NCI-H446 treated with DMSO at 0.1 percent for 48 hours (cell line): Measurements from ENCODE around the gene FGF22.
"Not testable (repeated sequence)": the region's sequence is repeated elsewhere in the genome, so short reads cannot be mapped to it uniquely, and the experiment has no call there.

ENCODE experiments used
- DNase-seq: peaks from one replicate; lab custom pipeline; 2025; lab: John Stamatoyannopoulos, UW

Gene FGF22

DNA sequence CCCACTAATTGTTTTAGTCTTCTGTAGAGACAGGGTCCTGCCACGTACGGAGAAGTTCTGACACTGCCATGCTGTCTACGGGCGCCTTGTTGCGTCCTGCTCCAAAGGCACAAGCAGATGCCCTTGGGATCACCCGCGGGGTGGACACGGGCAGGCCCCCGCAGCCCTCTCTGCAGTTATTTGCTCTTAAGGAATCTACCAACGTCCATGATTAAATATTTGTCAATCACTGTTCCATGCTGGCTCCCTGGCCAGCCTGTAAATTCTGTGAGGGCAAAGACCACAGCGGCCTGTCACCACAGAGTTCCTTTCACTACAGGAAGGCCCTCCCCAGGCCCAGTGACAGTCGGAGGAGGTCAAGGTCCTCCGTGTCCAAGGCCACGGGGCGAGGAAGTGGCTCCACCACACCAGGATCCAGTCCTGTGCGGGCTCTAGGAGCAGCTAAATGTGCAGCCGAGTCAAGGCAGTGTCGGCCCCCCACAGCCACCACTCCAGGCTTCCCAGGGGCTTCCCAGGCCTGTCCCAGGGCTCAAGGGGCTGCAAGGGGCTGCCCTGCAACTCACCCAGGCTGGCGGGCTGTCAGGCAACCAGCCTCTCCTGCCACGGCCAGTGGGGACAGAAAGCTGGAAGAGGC lies 21.2 kb downstream of the FGF22 start:
- DNase-seq, result no peak

DNA sequence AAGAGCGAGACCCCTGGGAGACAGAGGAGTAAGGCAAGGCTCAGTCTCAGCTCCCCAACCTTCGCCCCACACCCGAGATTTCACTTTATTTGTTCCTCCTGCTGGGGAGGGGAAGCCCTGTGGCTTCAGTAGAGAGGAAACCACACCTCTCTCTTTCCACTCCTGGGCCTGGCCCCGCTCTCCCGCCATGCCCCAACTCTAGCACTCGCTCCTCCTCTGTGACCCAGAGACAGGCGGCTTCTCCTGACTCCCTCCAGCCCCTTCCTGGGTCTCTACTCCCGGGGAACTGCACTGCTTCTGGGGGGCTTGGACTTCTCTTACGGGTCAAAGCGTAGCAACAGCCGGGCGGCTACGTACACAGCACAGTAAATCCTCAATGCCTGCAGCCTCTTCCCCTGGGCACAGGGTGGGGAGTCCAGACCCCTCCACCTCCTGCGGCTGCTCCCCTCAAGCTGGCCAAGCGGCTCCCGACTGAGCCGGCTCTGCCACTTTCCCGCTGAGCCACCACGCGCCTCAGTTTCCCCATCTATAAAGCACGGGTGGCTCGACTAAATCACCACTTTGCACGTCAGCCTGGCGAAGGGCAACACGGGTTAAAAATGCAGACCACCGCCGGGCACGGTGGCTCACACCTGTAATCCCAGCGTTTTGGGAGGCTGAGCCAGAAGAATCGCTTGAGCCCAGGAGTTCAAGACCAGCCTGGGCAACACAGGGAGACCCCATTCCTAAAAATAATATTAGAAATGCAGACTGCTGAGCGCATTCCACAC lies 21.9 kb downstream of the FGF22 start:
- DNase-seq, result no peak

DNA sequence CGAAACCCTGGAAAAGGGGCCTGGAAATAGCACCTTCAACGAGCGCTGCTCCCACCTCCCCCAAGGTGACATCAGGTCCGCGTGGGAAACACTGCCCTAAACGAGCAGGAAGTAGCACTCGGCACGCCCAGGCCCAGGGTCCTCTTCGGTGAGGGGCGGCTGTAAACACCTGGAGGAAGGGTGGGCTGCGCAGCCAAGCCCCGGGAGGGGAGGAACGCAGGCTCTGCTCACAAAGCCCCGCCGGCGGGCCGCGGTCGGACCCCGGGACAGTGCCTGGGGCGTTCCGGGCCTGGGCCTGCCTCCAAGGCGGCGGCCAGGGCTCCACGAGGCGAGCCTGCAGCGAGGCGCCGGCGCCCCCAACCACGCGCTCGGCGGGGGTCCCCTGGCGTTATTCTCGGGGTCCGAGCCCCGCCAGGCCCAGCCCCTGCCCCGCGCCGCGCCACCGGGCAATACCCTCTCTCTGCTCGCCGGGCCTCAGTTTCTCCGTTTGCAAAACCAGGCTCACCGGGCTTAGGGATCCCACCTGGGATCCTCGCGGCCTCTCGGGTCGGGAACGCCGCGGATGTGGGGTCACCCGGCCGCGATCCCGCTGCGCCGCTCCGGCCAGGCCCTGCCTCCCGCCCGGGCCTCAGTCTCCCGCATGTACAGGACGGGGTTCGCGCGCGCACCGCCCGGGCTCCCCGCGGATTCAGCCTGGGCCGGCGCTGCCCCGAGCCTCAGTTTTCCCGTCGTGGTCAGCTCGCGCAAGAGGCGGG lies 22.7 kb downstream of the FGF22 start:
- DNase-seq, result no peak

DNA sequence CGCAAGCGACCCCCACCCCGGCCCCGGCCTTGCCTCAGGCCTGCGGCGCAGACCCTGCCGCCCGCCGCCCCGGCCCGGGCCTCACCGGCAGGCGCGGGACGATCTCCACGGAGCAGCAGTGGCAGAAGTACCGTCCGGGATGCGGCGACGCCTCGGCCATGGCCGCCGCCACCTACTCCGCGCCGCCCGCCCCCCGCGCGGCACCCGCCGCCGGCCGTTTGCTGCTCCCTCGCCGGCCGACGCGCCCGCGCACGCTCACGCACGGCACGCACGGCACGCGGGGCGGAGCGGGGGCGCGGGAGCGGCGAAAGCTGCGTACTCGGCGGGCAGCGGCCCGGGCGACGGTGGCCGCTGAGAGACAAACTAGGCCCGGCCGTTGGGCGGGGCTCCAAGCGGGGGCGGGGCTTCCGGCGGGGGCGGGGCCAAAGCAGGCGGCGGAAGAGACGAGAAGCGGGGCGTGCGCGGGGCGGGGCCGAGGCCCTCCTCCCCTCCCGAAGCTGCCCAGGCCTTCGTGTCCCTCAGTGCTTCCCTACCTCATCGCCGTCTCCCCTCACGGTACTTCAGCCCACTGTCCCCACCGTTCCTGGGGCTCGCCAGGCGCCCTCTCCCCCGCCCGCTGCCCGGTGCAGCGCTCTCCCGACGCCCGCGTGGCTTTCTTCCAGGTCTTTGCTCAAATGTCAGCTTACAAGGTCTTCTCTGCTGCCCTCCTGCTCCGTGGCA lies 23.4 kb downstream of the FGF22 start, which contains the start of gene RNF126:
RNF126 (minus strand) TSS at position 253 of the 720 bp plus-strand sequence; CDS start at position 160, 93 bp downstream.
- DNase-seq, result peak; percentile 81

DNA sequence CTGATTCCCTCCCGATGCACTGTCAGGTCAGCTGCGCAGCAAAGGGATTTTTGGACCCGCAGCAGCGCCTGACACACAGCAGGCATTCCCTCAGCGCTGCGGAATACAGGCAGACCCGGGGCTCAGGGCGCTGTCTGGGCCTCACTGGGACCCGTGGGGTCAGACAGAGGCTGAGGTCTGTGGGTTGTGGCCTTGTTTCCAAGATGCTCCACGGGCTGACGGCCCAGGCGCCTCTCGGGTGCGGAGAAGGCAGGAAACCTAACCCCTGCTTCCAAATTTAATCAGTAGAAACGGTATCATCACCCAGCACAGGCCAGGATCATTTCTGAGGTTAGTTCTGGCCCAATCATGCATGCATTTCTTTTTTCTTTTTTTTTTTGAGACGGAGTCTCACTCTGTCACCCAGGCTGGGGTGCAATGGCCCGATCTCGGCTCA lies 24.0 kb downstream of the FGF22 start:
- DNase-seq, result no peak

DNA sequence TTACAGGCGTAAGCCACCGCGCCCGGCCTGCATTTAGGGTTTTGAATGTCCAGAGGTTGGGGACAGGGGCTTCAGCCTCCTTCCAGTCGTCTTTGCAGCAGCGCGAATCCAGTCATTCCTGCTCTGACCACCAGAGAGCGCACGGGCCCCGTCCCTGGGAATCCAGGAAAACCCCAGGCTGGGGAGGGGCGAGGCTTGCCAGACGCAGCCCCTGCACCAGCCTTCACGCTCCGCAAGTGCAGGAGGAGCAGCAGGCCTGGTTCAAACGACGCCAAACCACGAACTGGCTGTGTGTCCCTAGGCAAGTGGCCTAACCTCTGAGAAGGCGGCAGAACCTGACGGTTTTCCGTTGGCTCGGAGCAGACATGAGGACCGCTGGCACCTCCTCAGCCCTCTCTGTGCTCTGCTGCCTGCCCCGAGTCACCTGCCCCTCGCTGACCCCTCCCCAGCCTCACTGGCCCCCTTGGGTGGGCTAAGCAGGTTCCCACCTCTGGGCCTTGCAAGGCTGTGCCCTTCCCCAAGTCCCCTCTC lies 25.3 kb downstream of the FGF22 start:
- peak; percentile 67 for DNase-seq

DNA sequence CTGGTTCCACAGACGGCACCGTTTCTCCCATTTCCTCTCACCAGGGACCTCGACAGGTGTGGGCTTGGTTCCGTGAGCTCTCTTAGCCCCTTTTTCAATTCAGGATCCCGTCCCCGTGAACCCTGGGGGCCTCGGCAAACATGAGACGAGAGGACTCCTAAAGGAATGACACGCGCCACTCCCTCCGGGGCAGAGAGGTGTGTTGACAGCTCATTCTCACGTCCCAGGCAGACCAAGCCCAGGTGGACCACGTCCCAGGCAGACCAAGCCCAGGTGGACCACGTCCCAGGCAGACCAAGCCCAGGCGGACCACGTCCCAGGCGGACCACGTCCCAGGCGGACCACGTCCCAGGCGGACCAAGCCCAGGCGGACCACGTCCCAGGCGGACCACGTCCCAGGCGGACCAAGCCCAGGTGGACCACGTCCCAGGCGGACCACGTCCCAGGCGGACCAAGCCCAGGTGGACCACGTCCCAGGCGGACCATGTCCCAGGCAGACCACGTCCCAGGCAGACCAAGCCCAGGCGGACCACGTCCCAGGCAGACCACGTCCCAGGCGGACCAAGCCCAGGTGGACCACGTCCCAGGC lies 27.4 kb downstream of the FGF22 start:
- DNase-seq, result not testable (repeated sequence)

DNA sequence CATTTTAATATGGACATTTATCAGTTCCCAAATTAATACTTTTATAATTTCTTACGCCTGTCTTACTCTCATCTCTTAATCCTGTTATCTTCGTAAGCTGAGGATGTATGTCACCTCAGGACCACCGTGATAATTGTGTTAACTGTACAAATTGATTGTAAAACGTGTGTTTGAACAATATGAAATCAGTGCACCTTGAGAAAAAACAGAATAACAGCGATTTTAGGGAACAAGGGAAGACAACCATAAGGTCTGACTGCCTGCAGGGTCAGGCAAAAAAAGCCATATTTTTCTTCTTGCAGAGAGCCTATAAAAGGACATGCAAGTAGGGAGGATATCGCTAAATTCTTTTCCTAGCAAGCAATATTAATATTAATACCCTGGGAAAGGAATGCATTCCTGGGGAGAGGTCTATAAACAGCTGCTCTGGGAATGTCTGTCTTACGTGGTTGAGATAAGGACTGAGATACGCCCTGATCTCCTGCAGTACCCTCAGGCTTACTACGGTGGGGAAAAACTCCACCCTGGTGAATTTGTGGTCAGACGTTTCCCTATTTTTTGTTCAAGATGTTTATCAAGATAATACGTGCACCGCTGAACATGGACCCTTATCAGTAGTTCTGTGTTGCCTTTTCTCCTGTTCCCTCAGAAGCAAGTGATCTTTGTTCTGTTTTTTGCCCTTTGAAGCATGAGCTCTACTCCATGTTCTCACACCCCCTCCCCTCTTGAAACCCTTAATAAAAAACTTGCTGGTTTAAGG lies 29.2 kb downstream of the FGF22 start:
- not testable (repeated sequence) for DNase-seq

DNA sequence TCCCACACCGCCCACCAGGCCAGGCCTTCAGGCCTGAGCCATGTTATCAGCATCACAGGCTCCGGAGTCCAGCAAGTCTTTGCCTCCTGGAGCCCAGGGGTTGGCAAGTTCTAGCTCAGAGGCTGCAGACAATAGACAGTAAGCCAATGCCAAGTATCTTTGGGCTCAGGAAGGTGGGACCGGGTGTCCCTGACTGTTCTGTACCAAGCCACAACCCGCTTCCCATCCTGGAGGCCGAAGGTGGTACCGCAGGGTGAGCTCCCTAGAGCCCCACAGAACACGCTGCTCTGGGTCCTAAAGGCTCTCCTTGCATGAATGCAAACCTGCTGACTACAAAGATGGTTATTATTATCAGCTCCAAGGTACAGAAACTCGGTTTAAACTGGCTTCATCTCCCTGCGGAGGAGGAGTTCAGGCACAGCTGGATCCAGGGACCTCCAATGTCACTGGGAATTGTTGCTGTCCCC lies 31.0 kb downstream of the FGF22 start:
- no peak for DNase-seq

DNA sequence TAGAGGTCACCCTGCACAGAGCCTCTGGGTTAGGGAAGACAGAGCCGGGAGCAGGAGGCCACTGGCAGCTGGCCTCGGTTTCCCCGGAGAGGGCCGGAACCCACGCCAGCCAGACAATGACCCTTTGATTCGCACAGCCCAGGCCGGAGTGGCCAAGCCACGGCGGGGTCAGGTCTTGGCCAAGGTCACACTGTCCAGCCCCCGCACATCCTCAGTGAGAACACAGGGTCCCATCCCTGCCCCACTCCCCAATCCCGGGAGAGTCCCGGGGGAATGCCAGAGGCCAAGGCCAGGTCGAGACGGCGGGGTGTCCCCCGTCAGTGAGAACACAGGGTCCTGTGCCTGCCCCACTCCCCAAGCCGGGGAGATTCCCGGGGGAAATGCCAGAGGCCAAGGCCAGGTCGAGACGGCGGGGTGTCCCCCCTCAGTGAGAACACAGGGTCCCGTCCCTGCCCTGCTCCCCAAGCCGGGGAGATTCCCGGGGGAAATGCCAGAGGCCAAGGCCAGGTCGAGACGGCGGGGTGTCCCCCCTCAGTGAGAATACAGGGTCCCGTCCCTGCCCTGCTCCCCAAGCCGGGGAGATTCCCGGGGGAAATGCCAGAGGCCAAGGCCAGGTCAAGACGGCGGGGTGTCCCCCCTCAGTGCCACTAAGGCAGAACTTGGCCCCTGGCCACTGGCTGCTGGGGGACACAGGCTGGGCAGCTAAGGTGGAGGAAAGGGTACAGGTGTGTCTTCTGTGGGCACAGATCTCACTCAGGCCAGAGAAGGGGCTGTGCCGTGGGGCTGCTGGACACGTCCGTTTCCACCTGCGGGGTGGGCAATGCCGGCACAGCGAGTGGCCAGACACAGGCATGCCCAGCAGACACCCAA lies 34.8 kb downstream of the FGF22 start:
- DNase-seq, result no peak

DNA sequence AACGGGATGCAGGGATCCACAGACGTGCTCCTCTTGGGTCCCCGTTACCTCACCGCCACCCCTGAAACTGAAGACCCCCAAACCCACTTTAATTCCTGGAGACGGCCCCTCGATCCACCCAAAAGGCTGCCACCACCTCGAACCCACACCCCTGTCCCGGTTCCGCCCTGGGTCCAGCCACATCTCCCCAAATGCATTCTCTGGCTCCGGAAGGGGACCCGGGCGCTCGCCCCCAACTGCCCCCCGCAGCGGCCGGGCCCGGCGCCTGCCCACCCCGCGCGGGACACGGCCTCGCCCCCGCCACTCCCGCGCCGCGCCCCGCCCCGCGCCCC lies 36.3 kb downstream of the FGF22 start:
- no peak for DNase-seq

DNA sequence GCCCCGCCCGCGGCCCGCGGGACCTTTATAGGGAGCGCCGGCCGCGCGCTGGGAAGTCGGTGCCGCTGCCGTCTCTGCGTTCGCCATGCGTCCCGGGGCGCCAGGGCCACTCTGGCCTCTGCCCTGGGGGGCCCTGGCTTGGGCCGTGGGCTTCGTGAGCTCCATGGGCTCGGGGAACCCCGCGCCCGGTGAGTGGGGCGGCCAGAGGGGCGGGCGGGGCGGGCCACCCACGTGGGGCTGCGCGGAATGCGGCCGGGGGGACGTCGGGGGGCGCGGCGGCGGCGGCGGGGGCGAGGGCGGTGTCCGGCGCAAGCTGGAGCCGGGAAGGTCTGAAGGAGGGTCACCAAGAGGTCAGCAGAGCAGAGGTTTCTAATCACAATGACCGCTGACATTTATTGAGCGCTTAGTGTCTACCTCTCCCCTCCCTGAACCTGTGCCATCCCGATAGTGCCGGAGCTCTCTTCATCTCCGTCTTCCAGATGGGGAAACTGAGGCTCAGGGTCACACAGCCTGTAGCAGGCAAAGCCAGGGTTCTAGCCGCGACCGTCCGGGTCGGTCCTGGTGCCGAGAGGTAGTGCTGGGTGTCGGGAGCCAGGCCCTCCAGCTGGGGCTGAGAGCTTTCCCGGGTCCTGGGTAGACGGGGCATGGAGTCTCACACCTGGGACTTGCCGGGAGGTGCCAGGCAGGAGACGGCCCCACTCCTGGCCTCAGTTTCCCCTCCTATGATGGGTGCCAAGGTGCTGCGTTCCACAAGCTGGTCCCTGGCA lies 36.8 kb downstream of the FGF22 start, which contains the start of gene FSTL3:
FSTL3 (plus strand) TSS at position 54 of the 767 bp plus-strand sequence; CDS start at position 86, 32 bp downstream.
- no peak for DNase-seq

DNA sequence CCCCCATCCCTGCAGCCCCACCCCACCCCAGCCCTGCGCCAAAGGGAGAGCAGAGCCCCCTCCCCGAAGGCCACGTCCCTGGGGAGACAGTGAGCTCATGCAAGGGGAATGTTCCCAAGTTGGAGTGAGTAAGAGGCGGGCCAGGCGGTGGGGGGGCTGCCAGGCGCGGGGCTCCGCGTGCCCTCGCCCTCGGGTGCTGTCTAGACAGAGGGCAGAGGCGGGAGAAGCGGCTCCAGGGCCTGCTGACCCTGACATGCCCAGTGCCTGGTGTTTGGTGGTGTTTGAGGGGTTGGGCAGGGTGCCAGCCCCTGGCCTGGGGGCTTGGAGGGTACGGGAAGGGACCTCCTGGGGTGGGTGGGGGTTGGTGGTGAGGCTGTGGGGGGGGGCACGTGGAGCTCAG lies 37.5 kb downstream of the FGF22 start:
- DNase-seq, result peak; percentile 4

DNA sequence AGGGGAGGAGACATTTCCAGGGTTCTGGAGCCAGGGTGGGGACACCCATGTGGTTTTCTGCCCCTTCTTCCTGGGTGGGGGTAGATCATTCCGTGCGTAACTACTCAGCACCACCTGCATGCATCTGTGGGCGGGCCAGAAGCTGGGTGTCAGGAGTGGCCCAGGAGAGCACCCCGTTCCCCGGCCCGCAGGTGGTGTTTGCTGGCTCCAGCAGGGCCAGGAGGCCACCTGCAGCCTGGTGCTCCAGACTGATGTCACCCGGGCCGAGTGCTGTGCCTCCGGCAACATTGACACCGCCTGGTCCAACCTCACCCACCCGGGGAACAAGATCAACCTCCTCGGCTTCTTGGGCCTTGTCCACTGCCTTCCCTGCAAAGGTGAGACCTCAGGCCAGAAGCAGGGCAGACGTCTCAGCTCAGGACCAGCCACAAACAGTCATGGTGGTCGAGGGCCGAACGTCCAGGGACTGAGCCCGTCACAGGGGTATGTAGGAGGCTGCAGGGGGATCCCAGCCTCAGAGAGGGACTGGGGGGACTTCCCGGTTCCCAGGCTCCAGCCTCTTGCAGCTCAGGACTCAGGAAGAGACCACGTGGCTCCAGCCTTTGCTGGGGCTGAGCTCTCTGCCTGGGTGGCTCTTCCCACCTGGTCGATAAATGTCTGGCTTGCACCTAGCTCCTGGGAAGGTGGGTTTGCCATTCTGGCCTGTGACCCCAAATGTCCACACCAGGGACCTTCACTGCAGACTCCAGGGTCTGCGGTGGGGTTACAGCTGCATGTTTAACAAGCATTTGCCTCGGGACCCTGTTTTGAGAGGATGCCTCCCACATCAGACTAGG lies 38.1 kb downstream of the FGF22 start:
- DNase-seq, result no peak

DNA sequence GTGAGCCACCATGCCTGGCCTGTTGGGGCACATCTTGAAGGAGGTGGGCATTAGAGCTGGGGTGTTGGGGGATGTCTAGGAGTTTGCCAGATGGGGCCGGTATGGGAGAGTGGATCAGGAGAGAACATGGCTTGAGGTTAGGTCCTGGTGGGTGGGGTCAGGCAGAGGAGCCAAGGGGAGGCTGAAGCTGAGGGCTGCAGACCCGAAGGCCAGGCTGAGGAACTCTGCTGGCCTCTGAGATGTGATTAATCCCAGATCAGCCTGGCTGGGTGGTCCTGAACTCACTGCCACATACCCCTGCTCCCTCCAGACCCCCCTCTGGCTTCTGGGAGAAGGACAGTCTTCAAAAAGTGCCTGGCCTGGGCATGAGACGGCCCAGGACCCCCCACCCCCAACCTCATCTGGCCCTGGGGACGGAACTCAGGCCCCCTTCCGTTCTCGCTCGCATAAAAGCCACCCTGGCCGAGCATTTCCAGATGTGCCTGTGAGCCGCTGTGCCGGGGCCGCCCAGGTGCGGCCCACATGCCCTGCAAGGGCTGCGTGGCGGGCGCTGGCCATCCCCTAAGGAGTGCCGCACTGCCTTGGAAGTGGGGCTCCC lies 39.2 kb downstream of the FGF22 start:
- no peak for DNase-seq

DNA sequence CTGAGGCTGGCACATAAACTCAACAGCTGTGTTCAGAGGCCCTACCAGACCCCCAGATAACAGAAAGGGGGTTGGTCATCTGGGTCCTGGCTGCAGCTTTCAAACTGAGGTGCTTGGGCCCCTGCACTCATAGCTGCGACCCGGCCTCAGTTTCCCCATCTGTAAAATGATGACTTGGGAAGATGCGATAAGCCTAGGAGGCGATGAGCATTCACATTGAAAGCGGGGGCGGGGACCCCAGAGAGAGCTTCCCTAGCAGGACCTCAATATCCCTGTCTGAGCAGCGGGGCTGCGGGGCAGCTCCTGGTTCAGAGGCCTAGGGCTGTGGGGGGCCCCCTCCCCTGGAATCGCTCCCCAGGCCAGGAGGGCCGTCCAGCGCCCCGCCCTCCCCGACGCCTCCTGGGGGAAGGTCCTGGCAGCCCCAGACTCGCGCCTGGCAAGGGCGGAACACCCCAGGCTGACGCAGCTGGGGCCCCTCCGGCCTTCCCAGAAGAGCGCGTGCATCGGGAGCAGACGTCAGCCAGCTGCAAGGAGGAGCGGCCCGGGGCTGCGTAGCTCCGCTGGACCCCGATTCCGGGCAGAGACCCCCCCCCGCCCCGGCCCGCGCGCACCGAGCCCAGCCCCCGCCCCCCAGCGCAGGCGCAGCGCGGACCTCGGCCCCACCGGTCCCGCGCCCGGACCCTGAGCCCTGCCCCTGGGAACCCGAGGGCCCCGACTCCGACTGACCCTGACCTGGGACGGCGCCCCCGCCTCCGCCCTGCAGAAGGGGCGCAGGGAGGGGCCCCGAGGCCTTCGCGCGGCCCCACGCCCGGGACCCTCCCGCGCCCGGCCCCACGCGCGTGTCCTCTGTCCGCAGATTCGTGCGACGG lies 40.0 kb downstream of the FGF22 start:
- peak; percentile 6 for DNase-seq
